ENCODE measurements around the gene LENEP. TPM values are rescaled to one million over a fixed set of nuclear protein-coding genes. Genes with fewer than 3 reads are reported as not detected.

The LENEP gene, protein sequence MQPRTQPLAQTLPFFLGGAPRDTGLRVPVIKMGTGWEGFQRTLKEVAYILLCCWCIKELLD
- total RNA-seq (under 1 TPM in 1 of 6 donors, not detected in 5; 0.29 TPM), polyA plus RNA-seq (not detected)

DNA sequence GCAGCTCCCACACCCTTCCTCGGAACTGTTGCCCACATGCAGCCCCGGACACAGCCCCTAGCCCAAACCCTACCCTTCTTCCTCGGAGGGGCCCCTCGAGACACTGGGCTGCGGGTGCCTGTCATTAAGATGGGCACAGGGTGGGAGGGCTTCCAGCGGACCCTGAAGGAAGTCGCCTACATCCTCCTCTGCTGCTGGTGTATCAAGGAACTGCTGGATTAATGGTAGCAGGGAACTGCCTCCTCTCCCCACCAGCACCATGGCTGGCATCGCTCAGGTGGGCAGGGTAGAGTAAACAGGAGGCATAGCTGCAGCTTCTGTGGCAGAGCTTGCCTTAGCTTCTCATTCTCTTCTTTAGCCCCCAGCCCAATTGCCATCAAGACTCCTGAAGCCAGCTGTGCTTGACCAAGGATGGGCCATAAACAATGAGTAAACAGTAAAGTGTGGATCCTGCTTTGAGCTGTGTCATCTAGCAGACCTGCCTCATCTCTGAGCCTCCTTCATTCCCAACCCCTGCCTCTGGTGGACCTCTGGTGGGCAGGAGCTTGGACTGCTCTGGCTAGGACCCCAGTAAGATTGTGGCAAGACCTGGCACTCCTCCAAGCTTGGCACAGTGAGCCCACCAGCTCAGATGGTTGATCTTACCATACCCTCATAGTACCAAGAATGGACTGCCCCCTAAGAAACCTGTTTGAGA, at the start of gene LENEP:
Gene LENEP, plus strand, starts transcription at position 15 of the 697 bp plus-strand sequence. Its CDS starts 22 bp downstream, at position 37.
- Histone ChIP-seq H3K4me1 (peaks cover 0 to 5% (median 0%) of the 10 kb centered on the region in 3 donors), H3K9me3 (no peaks in the 10 kb centered on the region), H3K36me3 (no peaks in the 10 kb centered on the region), H3K4me3 (no peak within 1 kb of the TSS), H3K27me3 (no peaks in the 10 kb centered on the region), H3K27ac (no peak within 1 kb of the TSS)
- intact Hi-C loops (cut with DNase I): no loop called here
- no peak for FAIRE-seq
- no peak for ATAC-seq
- peak in 3 of 6 donors; percentile 19 to 46 (median 38) for DNase-seq
- TF ChIP-seq, protein P1, sequence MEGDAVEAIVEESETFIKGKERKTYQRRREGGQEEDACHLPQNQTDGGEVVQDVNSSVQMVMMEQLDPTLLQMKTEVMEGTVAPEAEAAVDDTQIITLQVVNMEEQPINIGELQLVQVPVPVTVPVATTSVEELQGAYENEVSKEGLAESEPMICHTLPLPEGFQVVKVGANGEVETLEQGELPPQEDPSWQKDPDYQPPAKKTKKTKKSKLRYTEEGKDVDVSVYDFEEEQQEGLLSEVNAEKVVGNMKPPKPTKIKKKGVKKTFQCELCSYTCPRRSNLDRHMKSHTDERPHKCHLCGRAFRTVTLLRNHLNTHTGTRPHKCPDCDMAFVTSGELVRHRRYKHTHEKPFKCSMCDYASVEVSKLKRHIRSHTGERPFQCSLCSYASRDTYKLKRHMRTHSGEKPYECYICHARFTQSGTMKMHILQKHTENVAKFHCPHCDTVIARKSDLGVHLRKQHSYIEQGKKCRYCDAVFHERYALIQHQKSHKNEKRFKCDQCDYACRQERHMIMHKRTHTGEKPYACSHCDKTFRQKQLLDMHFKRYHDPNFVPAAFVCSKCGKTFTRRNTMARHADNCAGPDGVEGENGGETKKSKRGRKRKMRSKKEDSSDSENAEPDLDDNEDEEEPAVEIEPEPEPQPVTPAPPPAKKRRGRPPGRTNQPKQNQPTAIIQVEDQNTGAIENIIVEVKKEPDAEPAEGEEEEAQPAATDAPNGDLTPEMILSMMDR (IDR thresholded peaks at IDR 0.05): no peak
- 71 to 83% methylated on average over 8 of the region's 8 CpGs for whole genome bisulfite sequencing, 2 donors

DNA sequence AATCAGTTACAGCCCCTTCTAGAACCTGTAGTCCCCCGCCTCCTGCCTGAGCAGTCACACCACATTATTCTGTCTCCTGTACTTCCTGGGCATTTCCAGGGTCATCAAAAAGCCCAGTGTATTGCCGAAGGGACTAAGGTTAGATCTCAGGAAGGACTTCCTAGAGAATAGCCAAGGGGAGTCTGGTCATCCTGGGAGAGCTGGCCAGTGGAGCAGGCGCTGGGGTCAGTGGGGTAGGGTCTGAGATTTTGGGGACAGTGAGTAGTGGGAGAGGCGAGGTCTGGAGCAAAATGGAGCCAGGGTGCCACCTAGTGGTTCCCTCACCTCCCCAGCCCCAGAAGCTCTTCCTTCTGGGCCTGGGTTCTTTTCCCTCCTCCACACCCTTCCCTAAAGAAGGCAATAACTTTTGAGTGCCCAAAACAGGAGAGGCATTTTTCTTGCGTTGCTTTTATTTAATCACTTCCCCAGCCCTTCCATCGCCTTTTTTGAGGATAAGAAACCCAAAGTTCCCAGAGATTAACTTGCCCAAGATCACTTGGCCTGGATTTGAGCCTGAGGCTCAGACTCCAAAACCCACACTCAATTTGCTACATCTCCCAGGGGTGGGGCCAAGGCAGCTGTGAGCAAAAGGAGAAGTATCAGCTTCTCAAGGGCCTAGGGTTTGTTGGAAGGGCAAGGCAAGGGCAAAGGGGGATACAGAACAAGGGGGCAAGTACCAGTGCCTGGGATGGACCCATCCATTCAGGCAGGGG, 49.6 kb upstream of the LENEP start:
- intact Hi-C loops (cut with DNase I): no loop called here
- Histone ChIP-seq H3K9me3 (no peaks in the 10 kb centered on the region), H3K4me3 (no peak overlapping the region), H3K27me3 (no peaks in the 10 kb centered on the region), H3K27ac (no peak overlapping the region), H3K4me1 (peaks cover 0 to 12% (median 0%) of the 10 kb centered on the region in 3 donors), H3K36me3 (no peaks in the 10 kb centered on the region)
- ATAC-seq: peak in 3 of 4 donors; percentile 22 to 50 (median 46)
- TF ChIP-seq, protein P1 (IDR thresholded peaks at IDR 0.05): peak in 3 of 4 donors; percentile 11 to 41 (median 38)
- no peak for FAIRE-seq
- WGBS, 2 donors: 45 to 62% methylated on average over 5 to 6 of the region's 6 CpGs
- DNase-seq: no peak

DNA sequence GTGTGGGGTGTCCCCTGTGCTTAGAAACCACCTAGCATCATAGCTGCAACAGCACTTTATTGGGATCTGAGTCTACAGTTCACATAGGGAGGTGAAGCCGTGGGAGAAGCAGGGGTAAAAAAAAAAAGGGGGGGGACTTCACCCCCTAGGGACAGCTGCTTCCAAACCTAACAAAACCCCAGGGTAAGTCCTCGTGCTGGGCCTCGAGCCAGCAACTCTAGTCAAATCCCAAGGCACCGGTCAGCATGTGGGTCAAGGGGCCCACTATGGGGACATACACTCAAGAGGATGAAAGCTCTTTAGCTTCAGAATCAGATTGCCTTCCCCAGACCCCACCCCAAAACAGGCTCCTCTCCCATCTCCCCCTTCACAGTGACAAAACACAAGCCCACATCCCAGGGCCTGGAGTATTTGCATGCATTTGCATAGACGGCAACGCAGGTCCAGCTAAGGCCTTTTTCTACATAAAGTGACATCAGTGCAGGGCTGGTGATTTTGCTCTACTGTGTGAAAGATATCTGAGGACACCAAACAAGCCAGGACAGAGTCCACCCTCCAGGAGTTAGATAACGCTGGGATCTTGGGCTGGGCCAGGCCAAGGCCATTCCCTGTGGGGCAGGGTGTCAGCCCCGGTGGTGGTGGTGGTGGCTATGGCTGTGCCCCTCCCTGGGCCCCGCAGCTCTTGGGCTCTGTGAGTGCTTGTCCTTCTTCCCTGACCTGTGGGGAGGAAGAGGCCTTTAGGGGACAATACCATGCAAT, 48.8 kb upstream of the LENEP start:
- intact Hi-C loops (cut with DNase I): no loop called here
- no peaks in the 10 kb centered on the region for H3K27me3 ChIP-seq
- ATAC-seq: no peak
- no peak for DNase-seq
- H3K36me3 ChIP-seq: no peaks in the 10 kb centered on the region
- no peak overlapping the region for H3K4me3 ChIP-seq
- H3K27ac ChIP-seq: no peak overlapping the region
- peaks cover 0 to 12% (median 0%) of the 10 kb centered on the region in 3 donors for H3K4me1 ChIP-seq
- TF ChIP-seq, protein P1 (IDR thresholded peaks at IDR 0.05): no peak
- no peaks in the 10 kb centered on the region for H3K9me3 ChIP-seq
- no peak for FAIRE-seq
- 51 to 52% methylated on average over 9 of the region's 9 CpGs for WGBS, 2 donors

DNA sequence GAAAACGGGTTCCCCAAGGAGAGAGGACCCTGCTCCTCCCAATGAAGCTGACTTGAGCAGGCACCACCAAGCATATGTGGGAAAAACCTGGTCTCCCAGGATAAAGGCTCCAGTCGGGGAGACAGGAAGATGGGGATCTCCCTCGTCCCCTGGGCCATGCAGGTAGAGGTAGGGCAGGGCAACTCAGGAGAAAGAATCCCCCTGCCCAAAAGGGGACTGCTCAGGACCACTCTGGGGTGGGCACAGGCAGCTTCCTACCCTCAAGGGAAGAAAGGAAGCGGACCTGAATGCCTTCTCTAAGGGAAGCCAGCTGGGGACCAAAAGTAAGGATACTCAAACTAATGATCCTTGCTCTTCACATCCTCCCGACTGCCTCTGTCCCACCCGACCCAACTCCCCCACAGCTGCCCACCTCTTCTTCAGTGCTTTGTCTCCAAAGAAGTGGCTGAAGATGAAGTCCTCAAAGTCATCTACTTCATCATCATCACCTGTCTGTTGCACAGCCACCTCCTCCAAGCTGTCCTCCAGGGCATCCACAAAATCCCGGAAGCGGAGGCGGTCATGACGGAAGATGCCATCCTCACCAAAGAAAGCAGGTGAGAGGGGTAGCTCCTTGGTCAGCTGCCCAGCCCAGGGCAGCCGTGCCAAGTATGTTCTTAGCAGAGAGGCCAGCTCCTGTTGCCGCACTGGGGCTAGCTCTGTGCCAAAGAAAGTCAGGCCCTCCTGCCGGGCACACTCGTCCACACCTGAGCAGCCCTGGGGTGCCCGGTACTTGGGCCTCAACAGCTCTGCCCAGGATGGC, 48.0 kb upstream of the LENEP start:
- DNase-seq: peak in 1 of 6 donors; percentile 51
- Histone ChIP-seq H3K4me3 (no peak overlapping the region), H3K4me1 (peaks cover 0 to 12% (median 0%) of the 10 kb centered on the region in 3 donors), H3K27me3 (no peaks in the 10 kb centered on the region), H3K27ac (no peak overlapping the region), H3K36me3 (no peaks in the 10 kb centered on the region), H3K9me3 (no peaks in the 10 kb centered on the region)
- TF ChIP-seq, protein P1 (IDR thresholded peaks at IDR 0.05): no peak
- ATAC-seq: no peak
- no peak for FAIRE-seq
- WGBS, 2 donors: 79 to 80% methylated on average over 13 to 15 of the region's 15 CpGs
- intact Hi-C loops (cut with DNase I): no loop called here

Measured in pancreas (tissue), 10 donors.